HG03103 (cell line): ENCODE data around the gene SLC23A2.
"Not testable (repeated sequence)": the region's sequence is repeated elsewhere in the genome, so short reads cannot be mapped to it uniquely, and the experiment has no call there.

Experiments
- ATAC-seq: cut with Tn5 transposase; IDR thresholded peaks from one replicate; pipeline ENCODE4 v1.9.1; 2021; ENCODE audit warnings: low read depth; ENCODE audit not compliant: unreplicated experiment

The SLC23A2 gene

DNA sequence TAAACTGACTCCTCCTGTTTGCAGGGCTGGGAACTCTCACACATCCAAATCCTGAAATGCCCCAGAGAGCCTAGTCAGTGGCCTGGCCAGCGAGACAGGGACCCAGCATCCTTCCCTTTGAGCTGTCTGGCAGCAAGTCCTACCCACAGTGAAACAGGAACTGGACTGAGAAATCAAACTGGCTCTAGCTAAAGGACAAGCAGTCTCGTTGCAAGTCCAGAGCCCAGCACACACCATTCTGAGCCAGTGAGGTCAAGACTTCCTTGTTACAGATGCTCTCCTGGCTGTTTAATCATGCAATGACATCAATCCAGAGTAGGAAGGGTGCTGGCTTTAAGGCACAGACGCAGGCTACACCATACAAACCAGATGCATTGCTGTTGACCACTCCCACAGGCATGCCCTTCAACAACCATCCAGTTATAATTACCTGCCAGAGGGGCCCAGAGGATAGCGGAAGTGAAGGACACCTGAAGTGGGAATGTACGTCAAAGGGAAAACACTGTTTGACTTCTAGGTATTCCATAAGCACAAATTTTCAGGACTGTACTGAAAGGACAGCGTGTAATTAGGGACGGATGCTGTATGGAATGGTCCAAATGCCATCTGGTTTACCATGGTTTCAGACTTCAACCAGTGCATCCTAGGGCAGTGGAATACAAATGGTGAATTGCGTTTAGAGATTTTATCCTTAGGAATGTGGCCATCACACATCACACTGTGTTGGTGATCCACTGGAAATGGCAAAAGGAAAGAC, 114.4 kb downstream of the SLC23A2 start:
- ATAC-seq: no peak

DNA sequence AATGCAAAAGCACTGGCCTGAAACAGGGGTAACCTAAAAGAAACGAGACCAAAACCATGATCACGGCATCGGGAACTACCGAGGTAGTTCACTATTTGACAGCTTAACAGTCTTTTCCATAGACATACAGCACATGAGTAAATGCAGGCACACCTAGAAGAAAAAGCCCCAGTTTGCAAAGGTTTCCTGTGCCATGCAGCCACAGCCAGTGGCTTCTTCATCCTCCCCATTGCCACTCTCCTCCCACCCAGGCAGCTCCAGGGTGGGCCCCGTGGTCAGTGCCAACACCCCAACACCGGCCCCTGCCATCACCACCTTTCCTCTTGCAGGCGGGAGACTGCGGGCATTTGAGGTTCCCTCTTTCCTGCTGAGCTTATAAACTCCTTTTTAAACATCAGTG, 115.4 kb downstream of the SLC23A2 start:
- ATAC-seq: no peak

DNA sequence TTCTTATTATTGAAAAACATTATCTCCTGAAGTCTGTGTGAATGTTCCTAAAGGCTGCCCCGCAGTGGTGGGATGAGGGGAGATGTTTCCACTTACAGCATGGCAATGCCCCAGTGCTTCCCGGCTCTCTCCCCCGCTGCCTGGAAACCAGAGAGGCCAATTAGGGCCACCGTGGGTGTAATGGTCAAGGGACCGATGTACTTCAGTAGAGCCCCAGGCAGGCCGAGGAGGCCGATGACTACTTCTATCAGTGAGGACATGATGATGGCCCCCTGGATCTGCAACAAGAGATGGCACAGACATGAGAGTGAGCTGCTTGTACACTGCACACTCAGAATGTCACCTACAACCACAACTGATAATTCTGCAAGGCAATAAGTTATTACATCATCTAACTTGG, 117.8 kb downstream of the SLC23A2 start:
- ATAC-seq: no peak

GRCh38 chr20:4883051-4883450, 118.3 kb downstream of the SLC23A2 start:
- ATAC-seq: no peak

DNA sequence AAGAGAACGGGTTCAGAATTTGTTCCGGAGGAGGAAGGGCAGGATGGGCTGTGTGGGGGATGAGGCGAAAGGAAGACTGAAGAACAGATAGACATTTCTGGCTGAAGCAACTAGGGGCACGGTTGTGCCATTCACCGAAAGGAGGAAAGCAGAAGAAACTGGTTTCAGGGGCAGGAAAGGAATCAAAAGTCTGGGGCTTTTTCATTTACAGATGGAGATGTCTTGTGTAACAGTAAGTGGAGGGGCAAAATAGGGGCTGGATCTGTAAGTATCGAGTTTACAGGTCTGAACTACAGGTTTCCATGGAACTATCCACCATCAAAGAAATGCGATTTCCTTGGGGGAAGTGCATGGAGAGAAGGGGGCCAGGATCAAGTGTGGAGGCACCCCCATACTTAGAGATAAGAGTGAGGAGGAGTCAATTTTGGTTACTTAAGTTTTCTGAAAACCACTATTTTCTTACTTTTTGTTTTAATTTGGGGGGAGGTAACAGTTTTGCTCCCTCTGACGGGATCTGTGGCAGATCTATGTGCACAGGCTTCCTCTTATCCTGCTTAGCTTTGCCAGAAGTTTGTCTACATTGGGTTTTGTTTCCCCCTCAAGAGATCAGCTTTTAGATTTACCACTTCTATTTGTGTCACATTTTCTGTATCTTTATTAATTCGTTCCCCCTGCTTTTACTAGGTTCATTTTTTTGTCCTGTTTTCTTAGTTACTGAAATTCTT, 120.1 kb downstream of the SLC23A2 start:
- no peak for ATAC-seq

- ATAC-seq: no peak
These were observed 121.3 kb downstream of the SLC23A2 start for GRCh38 chr20:4880051-4880450.

GRCh38 chr20:4878099-4878498, 123.2 kb downstream of the SLC23A2 start:
- ATAC-seq: not testable (repeated sequence)

GRCh38 chr20:4876731-4877130, 124.6 kb downstream of the SLC23A2 start:
- ATAC-seq: no peak

DNA sequence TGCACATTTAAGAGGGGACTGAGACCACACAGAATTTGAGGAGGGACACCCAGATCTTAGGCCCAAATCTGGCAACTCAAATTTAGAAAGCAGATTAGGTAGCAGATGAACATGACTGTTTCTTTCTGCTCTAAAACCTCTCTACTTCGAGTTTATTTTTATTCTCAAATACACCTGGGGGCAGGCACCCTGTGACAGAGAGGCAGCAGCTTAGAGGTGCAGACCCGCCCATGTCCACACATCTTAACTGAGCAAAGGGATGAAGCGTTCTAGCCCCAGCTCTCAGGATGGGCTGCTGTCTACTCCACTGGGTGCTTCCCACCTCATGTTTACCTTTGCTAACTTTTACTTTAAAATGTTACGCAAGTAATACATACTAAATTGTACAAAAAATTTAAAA, 125.0 kb downstream of the SLC23A2 start:
- no peak for ATAC-seq

GRCh38 chr20:4875578-4876067, 125.7 kb downstream of the SLC23A2 start:
- no peak for ATAC-seq

GRCh38 chr20:4873396-4873795, 127.9 kb downstream of the SLC23A2 start:
- ATAC-seq: no peak

DNA sequence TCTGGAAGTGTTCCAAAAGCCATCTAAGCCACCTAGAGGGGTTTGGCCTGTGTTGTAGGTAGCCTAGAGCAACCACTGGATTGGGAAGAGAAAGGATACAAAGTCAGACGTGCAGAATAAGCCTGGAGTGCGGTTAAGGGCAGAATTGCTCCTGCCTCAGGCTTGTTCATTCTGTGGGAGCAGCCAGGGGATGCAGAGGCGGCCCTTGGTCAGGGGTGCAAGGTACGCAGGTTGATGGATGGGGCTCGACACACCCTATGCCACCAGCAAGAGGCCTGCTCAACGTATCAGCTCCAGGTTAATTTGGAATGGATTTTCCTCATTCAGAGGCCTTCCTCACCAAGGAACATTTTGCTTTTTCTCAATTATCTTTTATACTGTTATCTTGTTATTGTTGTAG, 129.8 kb downstream of the SLC23A2 start:
- ATAC-seq: no peak

DNA sequence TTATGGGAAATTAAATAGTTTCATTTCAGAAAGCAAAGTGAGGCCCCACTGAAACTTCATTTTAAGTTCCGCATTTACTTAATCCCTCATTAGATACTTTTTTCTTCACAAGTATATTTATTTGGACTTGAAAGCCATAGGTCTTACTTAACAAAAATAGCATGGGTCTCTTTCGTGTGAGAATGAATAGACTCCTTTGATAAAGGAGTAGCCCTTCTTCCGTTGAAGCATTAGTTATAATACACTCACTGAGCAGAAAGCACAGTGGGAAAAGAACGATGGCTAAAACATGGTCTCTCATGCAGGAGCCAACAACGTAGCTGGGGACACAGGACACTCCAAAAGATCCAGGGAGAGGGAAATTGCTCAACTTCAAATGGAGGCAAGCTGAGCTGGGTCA, 130.4 kb downstream of the SLC23A2 start:
- no peak for ATAC-seq

DNA sequence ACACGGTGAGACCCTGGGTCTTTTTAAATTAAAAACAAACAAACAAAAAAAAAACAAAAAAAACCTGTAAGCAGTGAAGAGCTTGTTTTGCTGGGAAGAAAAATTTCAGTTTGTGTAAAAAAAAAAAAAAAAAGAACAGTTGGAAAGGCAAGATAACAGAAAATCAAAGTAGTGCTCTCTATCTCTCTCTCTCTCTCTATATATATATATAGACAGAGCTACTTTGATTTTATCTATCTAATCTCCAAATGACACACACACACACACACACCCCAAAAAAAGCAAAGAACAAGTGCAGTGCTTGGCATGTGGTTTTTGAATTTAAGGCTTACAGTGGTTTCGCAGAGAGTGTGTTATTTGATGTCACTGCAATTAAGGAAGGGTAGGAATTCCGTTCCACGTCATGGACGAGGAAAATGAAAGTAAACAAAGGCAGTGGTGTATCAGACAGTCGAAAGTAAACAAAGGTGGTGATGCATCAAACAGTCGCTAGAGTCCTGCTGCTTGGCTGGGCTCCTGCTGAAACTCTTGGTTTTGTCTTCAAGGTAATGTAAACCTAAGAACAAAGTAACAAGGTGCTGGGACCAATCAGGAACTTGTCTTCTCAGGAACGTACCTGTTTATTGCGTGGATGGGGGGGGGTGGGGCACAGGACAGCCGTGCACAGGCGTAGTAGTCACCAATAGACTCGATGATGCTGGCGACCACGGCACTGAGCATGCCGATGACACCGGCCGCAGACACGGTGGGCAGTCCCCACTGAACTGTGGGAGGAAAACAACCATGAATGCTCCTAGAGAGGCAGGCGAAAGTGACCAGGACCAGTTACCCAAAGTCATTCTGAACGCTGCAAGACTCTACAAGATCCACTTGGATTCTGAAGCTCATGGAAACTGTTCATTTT, 131.8 kb downstream of the SLC23A2 start:
- ATAC-seq: no peak

DNA sequence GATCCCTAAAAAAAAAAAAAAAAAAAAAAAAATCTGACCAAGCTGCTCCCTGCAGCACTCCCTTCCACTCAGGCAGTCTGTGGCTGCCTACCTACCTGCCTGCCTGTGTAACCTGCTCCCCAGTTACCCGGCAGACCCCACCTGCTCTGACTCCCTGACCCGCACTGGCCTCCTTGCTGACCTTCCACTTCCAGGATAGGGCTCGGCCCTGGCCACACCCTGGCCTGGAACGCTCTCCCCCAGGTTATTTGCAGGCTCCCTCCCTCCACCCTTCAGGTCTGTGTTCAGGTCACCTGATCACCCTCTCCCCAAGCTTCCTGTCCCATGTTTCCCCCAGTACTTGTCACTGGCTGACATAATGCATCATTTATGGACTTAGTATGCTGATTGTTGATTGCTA, 134.3 kb downstream of the SLC23A2 start:
- no peak for ATAC-seq

GRCh38 chr20:4866429-4866828, 134.9 kb downstream of the SLC23A2 start:
- ATAC-seq: no peak

DNA sequence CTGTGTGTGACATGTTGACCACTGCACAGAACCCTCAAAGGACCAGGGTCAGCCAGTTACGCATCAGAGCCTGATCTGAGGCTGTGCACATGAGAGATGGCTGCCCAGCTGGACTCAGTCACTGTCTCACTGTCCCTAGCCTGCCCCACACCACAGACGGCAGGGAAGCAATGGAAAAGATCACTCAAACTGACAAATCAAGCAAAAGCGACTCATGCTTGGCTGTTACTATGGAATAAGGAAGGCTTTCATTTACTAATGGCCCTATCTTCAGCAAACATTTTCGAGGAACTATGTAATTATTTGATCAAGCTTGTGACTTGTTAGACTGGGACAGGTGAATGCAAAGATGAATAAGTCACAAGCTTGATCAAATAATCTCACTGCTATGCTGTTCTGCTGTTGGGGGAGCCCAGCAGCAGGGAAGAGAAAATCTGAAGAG, 137.0 kb downstream of the SLC23A2 start:
- ATAC-seq: no peak

DNA sequence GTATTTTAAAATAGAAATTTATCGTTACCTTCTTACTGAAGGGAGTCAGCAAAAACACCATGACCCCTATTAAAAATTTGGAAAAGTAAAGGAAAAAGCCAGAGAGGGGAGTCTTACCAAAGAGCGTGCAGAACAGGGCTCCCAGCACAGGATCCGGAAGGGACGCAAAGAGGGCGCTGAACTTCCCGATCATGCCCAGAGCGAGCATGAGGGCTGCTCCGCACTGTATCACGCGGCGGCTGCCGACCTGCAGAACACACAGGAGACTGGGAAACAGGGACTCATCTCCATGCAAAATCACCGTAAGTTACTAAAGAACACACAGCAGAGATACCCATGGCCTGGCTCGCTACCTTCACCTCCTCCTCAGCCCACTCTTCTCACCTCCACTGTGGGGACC, 138.6 kb downstream of the SLC23A2 start:
- ATAC-seq: no peak

GRCh38 chr20:4861961-4862360, 139.3 kb downstream of the SLC23A2 start:
- ATAC-seq: no peak

GRCh38 chr20:4858000-4858399, 143.3 kb downstream of the SLC23A2 start:
- no peak for ATAC-seq
